PC-3 (cell line): ENCODE results near the gene SNCAIP.

Experiments
- CTCF ChIP-seq: fragments of 300-600 bp; sonication (generic); conservative IDR thresholded peaks from 2 replicates; pipeline ENCODE4 v1.5.1; 2017; ENCODE audit warnings: antibody characterized with exemption, low read depth, mild to moderate bottlenecking, low read length
- EZH2 ChIP-seq: fragments of 300-600 bp; sonication (generic); IDR thresholded peaks from one replicate; pipeline ENCODE4 v1.6.1; 2017; ENCODE audit warnings: antibody characterized with exemption, mild to moderate bottlenecking, low read length; ENCODE audit not compliant: unreplicated experiment

GRCh38 chr5:122468351-122469116 lies 156.5 kb downstream of the SNCAIP start:
- TF ChIP-seq CTCF (peak; percentile 34; the same call in 1 of the 2 replicates), EZH2 (no peak)
